GM19467 (cell line): ENCODE data around the gene SPPL3.
"Not testable (repeated sequence)": the region's sequence is repeated elsewhere in the genome, so short reads cannot be mapped to it uniquely, and the experiment has no call there.

ENCODE experiments used
- ATAC-seq: cut with Tn5 transposase; IDR thresholded peaks from one replicate; pipeline ENCODE4 v1.9.1; 2021; ENCODE audit warnings: mild to moderate bottlenecking, moderate library complexity; ENCODE audit not compliant: unreplicated experiment

SPPL3 gene

GRCh38 chr12:120754792-120755191 lies 149.4 kb downstream of the SPPL3 start:
- no peak for ATAC-seq

- ATAC-seq = no peak
Measured at GRCh38 chr12:120751389-120751788, 152.8 kb downstream of the SPPL3 start.

GRCh38 chr12:120750806-120751205 lies 153.4 kb downstream of the SPPL3 start:
- no peak for ATAC-seq

GRCh38 chr12:120749256-120749655 lies 154.9 kb downstream of the SPPL3 start:
- ATAC-seq = no peak

- no peak for ATAC-seq
Measured at GRCh38 chr12:120748242-120748641, 155.9 kb downstream of the SPPL3 start.

GRCh38 chr12:120744922-120745493 lies 159.2 kb downstream of the SPPL3 start:
- ATAC-seq = no peak

- no peak for ATAC-seq
Measured at GRCh38 chr12:120741476-120742421, 162.4 kb downstream of the SPPL3 start.

GRCh38 chr12:120740871-120741270 lies 163.3 kb downstream of the SPPL3 start:
- ATAC-seq = no peak

- ATAC-seq = no peak
Measured at GRCh38 chr12:120739821-120740613, 164.1 kb downstream of the SPPL3 start.

GRCh38 chr12:120739031-120739762 lies 165.0 kb downstream of the SPPL3 start:
- ATAC-seq = no peak

- ATAC-seq = no peak
Measured at GRCh38 chr12:120738252-120739030, 165.7 kb downstream of the SPPL3 start.

GRCh38 chr12:120737557-120738251 lies 166.5 kb downstream of the SPPL3 start:
- ATAC-seq = no peak

GRCh38 chr12:120736404-120737331 lies 167.5 kb downstream of the SPPL3 start:
- ATAC-seq = no peak

- no peak for ATAC-seq
Measured at GRCh38 chr12:120735181-120735580, 169.0 kb downstream of the SPPL3 start.

GRCh38 chr12:120734210-120734609 lies 169.9 kb downstream of the SPPL3 start:
- ATAC-seq = no peak

- ATAC-seq = no peak
Measured at GRCh38 chr12:120733574-120733973, 170.6 kb downstream of the SPPL3 start.

- ATAC-seq = not testable (repeated sequence)
Measured at GRCh38 chr12:120732198-120732597, 172.0 kb downstream of the SPPL3 start.

GRCh38 chr12:120726961-120727360 lies 177.2 kb downstream of the SPPL3 start:
- ATAC-seq = no peak

GRCh38 chr12:120726510-120726793 lies 177.7 kb downstream of the SPPL3 start:
- no peak for ATAC-seq
